CD14-positive monocyte (primary cell): Measurements from ENCODE around the gene PRKAR1B. TPM values are rescaled to one million over a fixed set of nuclear protein-coding genes. Genes with fewer than 3 reads are reported as not detected.
A peak's percentile ranks its signal among the peaks of the same experiment; 100 is the strongest.

Experiments used
- DNase-seq, 3 donors: peaks; one replicate each; pipeline ENCODE4 v3.0.0-alpha.2; 2011 to 2022
- H2AFZ ChIP-seq: 2 replicates; pipeline ENCODE4 v1.6.0; 2012; ENCODE audit warnings: mild to moderate bottlenecking, low read depth, low read length, inconsistent platforms; ENCODE audit not compliant: insufficient read depth, poor library complexity, severe bottlenecking
- H3K27ac ChIP-seq, 2 donors: 1 replicate in 1 of 2; 2 replicates in 1 of 2; pipeline ENCODE4 v1.5.1; 2012 to 2013; ENCODE audit warnings: low read length in 2 of 2, control low read depth in 1 of 2, inconsistent platforms in 1 of 2, low read depth in 1 of 2, mild to moderate bottlenecking in 1 of 2
- H3K27me3 ChIP-seq, 2 donors: one replicate each; pipeline versions ENCODE4 v1.6.0 to v1.6.1; 2011 to 2013; ENCODE audit warnings: low read length in 2 of 2; ENCODE audit not compliant: control insufficient read depth in 2 of 2, insufficient read depth in 2 of 2
- H3K36me3 ChIP-seq, 2 donors: replicated peaks in 1 of 2; 1 replicate in 1 of 2; 2 replicates in 1 of 2; pipeline versions ENCODE4 v1.5.1 to v1.6.1; 2012 to 2013; ENCODE audit warnings: low read length in 2 of 2, control low read depth in 1 of 2, inconsistent platforms in 1 of 2, mild to moderate bottlenecking in 1 of 2; ENCODE audit not compliant: insufficient read depth in 2 of 2, control insufficient read depth in 1 of 2
- H3K4me1 ChIP-seq, 2 donors: 1 replicate in 1 of 2; 2 replicates in 1 of 2; pipeline versions ENCODE4 v1.5.1 to v1.6.1; 2012 to 2013; ENCODE audit warnings: low read length in 2 of 2, control low read depth in 1 of 2, inconsistent platforms in 1 of 2, mild to moderate bottlenecking in 1 of 2, moderate library complexity in 1 of 2; ENCODE audit not compliant: insufficient read depth in 2 of 2, control insufficient read depth in 1 of 2
- H3K4me2 ChIP-seq: replicated peaks from 2 replicates; pipeline ENCODE3; 2012; ENCODE audit warnings: low read length, moderate library complexity, mild to moderate bottlenecking; ENCODE audit not compliant: poor library complexity, severe bottlenecking; ENCODE audit errors: extremely low read depth
- H3K4me3 ChIP-seq, 3 experiments: fragments of 200-600 bp in 1 of 3; sonication (generic) in 1 of 3; replicated peaks in 1 of 3; 1 replicate in 2 of 3; 2 replicates in 1 of 3; pipeline ENCODE4 v1.5.1; 2011 to 2013; ENCODE audit warnings: low read length in 3 of 3, mild to moderate bottlenecking in 3 of 3, control low read depth in 2 of 3, low read depth in 2 of 3, inconsistent platforms in 1 of 3, moderate library complexity in 1 of 3
- H3K79me2 ChIP-seq: 2 replicates; pipeline ENCODE4 v1.6.0; 2012; ENCODE audit warnings: mild to moderate bottlenecking, control low read depth, inconsistent platforms, low read length, moderate library complexity; ENCODE audit not compliant: insufficient read depth
- H3K9ac ChIP-seq: 2 replicates; pipeline ENCODE4 v1.6.0; 2017; ENCODE audit warnings: low read length, mild to moderate bottlenecking; ENCODE audit not compliant: insufficient read depth, poor library complexity, severe bottlenecking
- H3K9me3 ChIP-seq, 2 donors: replicated peaks in 1 of 2; 1 replicate in 1 of 2; 2 replicates in 1 of 2; pipeline versions ENCODE4 v1.5.1 to v1.6.1; 2012 to 2013; ENCODE audit warnings: low read length in 2 of 2, control low read depth in 1 of 2; ENCODE audit not compliant: control insufficient read depth in 1 of 2, insufficient read depth in 1 of 2
- H4K20me1 ChIP-seq: 2 replicates; pipeline ENCODE4 v1.6.0; 2012; ENCODE audit warnings: mild to moderate bottlenecking, low read length, control low read depth, moderate library complexity; ENCODE audit not compliant: insufficient read depth
- H3K27ac Mint-ChIP-seq, 7 donors: one replicate each; pipeline ENCODE4 v1.8.0; 2020; ENCODE audit warnings: mild to moderate bottlenecking in 7 of 7, mixed read lengths in 7 of 7, moderate library complexity in 6 of 7, inconsistent platforms in 2 of 7
- H3K27me3 Mint-ChIP-seq, 3 donors: one replicate each; pipeline ENCODE4 v1.8.0; 2021 to 2022; ENCODE audit warnings: low read depth in 3 of 3, mild to moderate bottlenecking in 3 of 3, mixed read lengths in 3 of 3, moderate library complexity in 3 of 3, inconsistent platforms in 1 of 3
- H3K36me3 Mint-ChIP-seq, 2 donors: one replicate each; pipeline ENCODE4 v1.8.0; 2020; ENCODE audit warnings: mixed read lengths in 2 of 2, inconsistent platforms in 1 of 2, mild to moderate bottlenecking in 1 of 2
- H3K4me1 Mint-ChIP-seq: one replicate; pipeline ENCODE4 v1.8.0; 2020; ENCODE audit warnings: mild to moderate bottlenecking, mixed read lengths
- H3K4me3 Mint-ChIP-seq, 2 donors: one replicate each; pipeline ENCODE4 v1.8.0; 2020; ENCODE audit warnings: mild to moderate bottlenecking in 2 of 2, mixed read lengths in 2 of 2, moderate library complexity in 1 of 2
- H3K9me3 Mint-ChIP-seq, 7 donors: one replicate each; pipeline ENCODE4 v1.8.0; 2020 to 2022; ENCODE audit warnings: mixed read lengths in 7 of 7, mild to moderate bottlenecking in 6 of 7, moderate library complexity in 6 of 7, inconsistent platforms in 2 of 7
- CTCF ChIP-seq: fragments of 200-600 bp; IDR thresholded peaks from one replicate; pipeline ENCODE4 v1.8.0; 2022; ENCODE audit warnings: antibody characterized with exemption, mild to moderate bottlenecking
- WGBS: methylation state at CpG from one replicate; pipeline ENCODE4 v1.1.5; 2013; ENCODE audit warnings: missing lambda C conversion rate; ENCODE audit not compliant: insufficient coverage; 5-methylcytosine and 5-hydroxymethylcytosine counted together
- intact Hi-C, 2 donors: fragments of 100-400 bp; cut with micrococcal nuclease; formaldehyde crosslinking; loops; one replicate each; pipeline versions ENCODE4 v1.15.0 to v1.15.1; 2023
- polyA plus RNA-seq, 3 donors: library from polyadenylated mRNA; depleted of rRNA in 1 of 3; unstranded in 2 of 3; stranded (reverse) in 1 of 3; fragments of 300-500 nt in 2 of 3; fragments of >200 nt in 1 of 3; fragmentation: Illumina TruSeq in 2 of 3; gene quantifications; 1 replicate in 2 of 3; 2 replicates in 1 of 3; pipeline ENCODE4 v1.2.3, GENCODE V29; 2012 to 2021

PRKAR1B gene
- polyA plus RNA-seq, 3 donors: 0.94 to 2.1 (median 1.1) TPM

DNA sequence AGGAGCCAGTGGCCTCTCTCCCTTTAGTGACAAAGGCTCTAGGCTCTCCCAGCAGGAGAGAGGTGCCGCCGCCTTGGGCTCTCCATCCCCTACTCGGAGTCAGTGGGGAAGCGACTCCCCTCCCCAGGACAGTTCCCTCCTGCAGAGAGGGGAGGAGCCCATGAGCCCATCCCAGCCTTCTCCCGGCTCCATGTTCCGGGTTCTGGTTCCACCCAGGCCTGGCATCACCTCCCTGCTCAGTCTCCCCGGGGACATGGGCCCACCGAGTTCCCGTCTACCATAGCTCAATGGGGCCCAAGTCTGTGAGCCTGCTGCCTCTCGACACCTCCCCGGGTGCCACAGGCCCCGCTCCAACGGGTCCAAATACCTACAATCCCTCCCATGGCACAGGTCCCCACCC, 67.1 kb downstream of the PRKAR1B start:
- no peak overlapping the region for H3K27ac ChIP-seq
- no peaks in the 10 kb centered on the region for H3K36me3 Mint-ChIP-seq

DNA sequence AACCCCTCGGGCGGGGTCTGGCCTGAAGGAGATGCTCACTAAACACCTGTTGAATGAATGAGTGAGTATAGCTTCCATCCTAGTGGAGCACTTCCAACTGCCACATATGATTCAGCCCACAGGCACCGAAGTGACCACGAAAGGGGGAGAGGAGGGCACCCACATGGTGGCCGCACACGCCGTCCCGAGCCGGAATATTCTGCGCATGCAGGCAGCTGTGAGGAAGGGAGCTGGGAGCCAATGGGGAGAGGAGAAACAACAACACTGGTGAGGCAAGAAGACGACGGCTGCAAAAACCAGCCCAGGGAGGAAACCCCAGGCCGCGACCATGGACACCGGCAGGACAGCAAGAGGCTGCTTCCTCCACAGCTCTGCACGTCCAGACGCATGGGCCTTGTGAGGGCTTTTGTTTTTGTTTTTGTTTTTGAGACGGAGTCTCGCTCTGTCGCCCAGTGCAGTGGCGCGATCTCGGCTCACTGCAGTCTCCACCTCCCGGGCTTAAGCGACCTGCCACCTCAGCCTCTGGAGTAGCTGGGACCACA, 67.7 kb downstream of the PRKAR1B start:
- Histone ChIP-seq H3K36me3 (no peaks in the 10 kb centered on the region), H3K27me3 (no peaks in the 10 kb centered on the region), H3K4me2 (no peak overlapping the region), H3K9me3 (peaks cover 0 to 13% of the 10 kb centered on the region in 2 donors), H4K20me1 (no peaks in the 10 kb centered on the region), H3K9ac (no peak overlapping the region), H2AFZ (no peak overlapping the region), H3K4me1 (no peaks in the 10 kb centered on the region), H3K4me3 (no peak overlapping the region), H3K79me2 (no peaks in the 10 kb centered on the region), H3K27ac (no peak overlapping the region)
- H3K27me3 Mint-ChIP-seq: no peaks in the 10 kb centered on the region
- DNase-seq: no peak
- H3K4me3 Mint-ChIP-seq: no peak overlapping the region
- H3K27ac Mint-ChIP-seq: peak overlapping the region in 1 of 7 donors; percentile 40
- 94% methylated on average over 12 of the region's 25 CpGs for WGBS
- intact Hi-C loops: no loop called here
- H3K36me3 Mint-ChIP-seq: no peaks in the 10 kb centered on the region
- no peak for TF ChIP-seq CTCF
- no peaks in the 10 kb centered on the region for H3K4me1 Mint-ChIP-seq
- peaks cover 2 to 10% (median 5%) of the 10 kb centered on the region in 7 donors for H3K9me3 Mint-ChIP-seq

More for the DNA sequence above, 67.1 kb downstream of the PRKAR1B start:
- no peak for TF ChIP-seq CTCF
- peaks cover 0 to 12% of the 10 kb centered on the region in 2 donors for H3K9me3 ChIP-seq
- no peak overlapping the region for H3K9ac ChIP-seq
- no peaks in the 10 kb centered on the region for H3K79me2 ChIP-seq
- H3K4me3 Mint-ChIP-seq: no peak overlapping the region
- no peaks in the 10 kb centered on the region for H3K36me3 ChIP-seq
- H3K27me3 Mint-ChIP-seq: no peaks in the 10 kb centered on the region
- no peaks in the 10 kb centered on the region for H4K20me1 ChIP-seq
- H3K4me3 ChIP-seq: no peak overlapping the region
- no peaks in the 10 kb centered on the region for H3K27me3 ChIP-seq
- 96% methylated on average over 9 of the region's 13 CpGs for WGBS
- DNase-seq: no peak
- H2AFZ ChIP-seq: no peak overlapping the region
- H3K4me1 ChIP-seq: no peaks in the 10 kb centered on the region
- no peak overlapping the region for H3K27ac Mint-ChIP-seq
- H3K4me1 Mint-ChIP-seq: no peaks in the 10 kb centered on the region
- intact Hi-C loops: no loop called here
- H3K4me2 ChIP-seq: no peak overlapping the region
- H3K9me3 Mint-ChIP-seq: peaks cover 2 to 10% (median 5%) of the 10 kb centered on the region in 7 donors
